Hepatocyte (in vitro differentiated cells): ENCODE measurements around the gene NOC2L.

Experiments used
- CTCF ChIP-seq: fragments of 200-600 bp; sonication (generic); IDR thresholded peaks from 2 replicates; pipeline ENCODE4 v1.5.1; 2016; ENCODE audit warnings: antibody characterized with exemption, mild to moderate bottlenecking; ENCODE audit not compliant: poor library complexity
- EZH2phosphoT487 ChIP-seq: fragments of 200-600 bp; sonication (generic); IDR thresholded peaks from one replicate; pipeline ENCODE4 v1.6.1; 2018; ENCODE audit warnings: antibody characterized with exemption, mild to moderate bottlenecking, low read depth, moderate library complexity; ENCODE audit not compliant: unreplicated experiment, severe bottlenecking

- TF ChIP-seq CTCF (no peak), EZH2phosphoT487 (no peak)
Measured at GRCh38 chr1:970242-970972, 11.4 kb upstream of the NOC2L start.
